MM.1S (cell line): ENCODE results near the gene HECTD4.

Source experiments
- CTCF ChIP-seq: fragments of 300-600 bp; sonication (generic); IDR thresholded peaks from 2 replicates; pipeline ENCODE4 v1.5.1; 2016; ENCODE audit warnings: antibody characterized with exemption, low read length, mixed read lengths
- EZH2 ChIP-seq: fragments of 300-600 bp; sonication (generic); optimal IDR thresholded peaks from 2 replicates; pipeline ENCODE3; 2017; ENCODE audit warnings: low read depth, mild to moderate bottlenecking, antibody characterized with exemption, low read length, mixed read lengths

- TF ChIP-seq CTCF (no peak), EZH2 (no peak)
Observed at GRCh38 chr12:112307317-112308011, 74.8 kb downstream of the HECTD4 start.
